OCI-LY1 (cell line): ENCODE data around the gene PKNOX1.

Experiments used
- EZH2 ChIP-seq: fragments of 200-600 bp; sonication (generic), shearing (Covaris generic); IDR thresholded peaks from 2 replicates; pipeline ENCODE4 v1.8.0; 2017; ENCODE audit warnings: borderline replicate concordance, mixed run types, mild to moderate bottlenecking, antibody characterized with exemption, low read length, moderate library complexity, mixed read lengths
- TF ChIP-seq, protein P1 (sequence below): fragments of 200-600 bp; sonication (generic), shearing (Covaris generic); IDR thresholded peaks from 2 replicates; pipeline ENCODE4 v1.5.1; 2017; ENCODE audit warnings: mild to moderate bottlenecking, antibody characterized with exemption, low read length, moderate library complexity, mixed read lengths

DNA sequence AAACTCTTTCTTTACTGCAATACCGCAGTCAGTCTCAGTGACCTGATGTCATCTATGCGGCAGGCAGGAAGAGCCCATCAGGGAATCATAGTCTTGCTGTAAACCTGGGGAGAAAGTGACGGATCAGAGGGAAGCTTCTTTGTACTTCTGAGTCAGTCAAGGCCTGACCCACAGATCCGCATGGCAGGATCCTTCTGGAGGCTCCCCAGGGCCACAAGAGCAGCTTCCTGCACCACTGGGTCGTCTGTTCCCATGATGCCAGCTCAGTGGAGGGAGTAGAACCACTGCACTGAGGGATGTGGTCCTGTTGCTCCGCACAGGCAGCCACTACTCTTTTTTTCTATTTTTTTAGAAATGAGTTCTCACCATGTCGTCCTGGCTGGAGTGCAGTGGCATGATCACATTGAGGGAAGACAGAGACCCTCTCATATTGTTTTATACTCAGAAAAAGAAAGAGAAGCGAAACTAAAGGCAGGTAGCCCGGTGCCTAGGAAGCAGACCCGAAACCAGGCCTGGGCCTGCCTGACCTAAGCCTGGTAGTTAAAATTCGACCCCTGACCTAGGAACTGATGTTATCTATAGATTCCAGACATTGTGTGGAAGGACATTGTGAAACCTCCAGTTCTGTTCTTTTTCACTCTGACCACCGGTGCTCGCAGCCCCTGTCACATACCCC is 42.7 kb upstream of the PKNOX1 start:
- TF ChIP-seq, protein P1, sequence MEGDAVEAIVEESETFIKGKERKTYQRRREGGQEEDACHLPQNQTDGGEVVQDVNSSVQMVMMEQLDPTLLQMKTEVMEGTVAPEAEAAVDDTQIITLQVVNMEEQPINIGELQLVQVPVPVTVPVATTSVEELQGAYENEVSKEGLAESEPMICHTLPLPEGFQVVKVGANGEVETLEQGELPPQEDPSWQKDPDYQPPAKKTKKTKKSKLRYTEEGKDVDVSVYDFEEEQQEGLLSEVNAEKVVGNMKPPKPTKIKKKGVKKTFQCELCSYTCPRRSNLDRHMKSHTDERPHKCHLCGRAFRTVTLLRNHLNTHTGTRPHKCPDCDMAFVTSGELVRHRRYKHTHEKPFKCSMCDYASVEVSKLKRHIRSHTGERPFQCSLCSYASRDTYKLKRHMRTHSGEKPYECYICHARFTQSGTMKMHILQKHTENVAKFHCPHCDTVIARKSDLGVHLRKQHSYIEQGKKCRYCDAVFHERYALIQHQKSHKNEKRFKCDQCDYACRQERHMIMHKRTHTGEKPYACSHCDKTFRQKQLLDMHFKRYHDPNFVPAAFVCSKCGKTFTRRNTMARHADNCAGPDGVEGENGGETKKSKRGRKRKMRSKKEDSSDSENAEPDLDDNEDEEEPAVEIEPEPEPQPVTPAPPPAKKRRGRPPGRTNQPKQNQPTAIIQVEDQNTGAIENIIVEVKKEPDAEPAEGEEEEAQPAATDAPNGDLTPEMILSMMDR = no peak
- no peak for TF ChIP-seq EZH2
